GM21515 (cell line): Measurements from ENCODE around the gene KRT5.
"Not testable (repeated sequence)": the region's sequence is repeated elsewhere in the genome, so short reads cannot be mapped to it uniquely, and the experiment has no call there.

ENCODE experiments used
- ATAC-seq: cut with Tn5 transposase; IDR thresholded peaks from one replicate; pipeline ENCODE4 v1.9.1; 2021; ENCODE audit not compliant: unreplicated experiment

The KRT5 gene

DNA sequence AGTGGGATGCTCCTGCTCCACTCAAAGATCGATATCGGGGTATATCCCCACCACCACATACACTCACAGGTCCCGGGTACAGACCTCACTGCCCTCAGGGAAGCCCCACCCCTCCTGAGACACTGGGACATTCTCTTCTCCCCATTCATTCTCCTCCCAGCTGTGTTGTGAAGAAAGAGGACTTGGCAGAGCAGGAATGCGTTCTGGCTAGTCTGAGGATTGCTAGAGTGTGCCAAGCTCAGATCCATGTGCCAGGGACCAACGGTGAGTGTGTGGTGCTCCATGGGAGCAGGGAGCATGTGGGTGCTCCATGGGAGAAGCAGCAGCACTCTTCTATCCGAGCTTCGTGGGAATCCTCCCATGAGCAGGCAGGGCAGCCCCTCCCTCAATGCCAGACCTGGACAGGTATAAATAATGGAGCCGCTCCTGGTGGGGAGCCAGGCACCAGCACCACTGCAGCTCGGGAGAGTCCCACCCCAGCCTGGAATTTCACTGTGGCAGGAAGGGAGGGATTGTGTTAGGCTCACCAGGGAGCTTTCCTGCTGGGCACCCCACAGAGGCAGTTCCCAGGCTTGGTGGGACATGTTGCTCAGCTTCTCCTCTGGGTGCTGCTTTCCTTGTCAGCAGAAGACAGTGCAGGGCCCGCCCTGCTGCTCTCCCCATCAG lies 2.3 kb upstream of the KRT5 start:
- ATAC-seq: no peak

DNA sequence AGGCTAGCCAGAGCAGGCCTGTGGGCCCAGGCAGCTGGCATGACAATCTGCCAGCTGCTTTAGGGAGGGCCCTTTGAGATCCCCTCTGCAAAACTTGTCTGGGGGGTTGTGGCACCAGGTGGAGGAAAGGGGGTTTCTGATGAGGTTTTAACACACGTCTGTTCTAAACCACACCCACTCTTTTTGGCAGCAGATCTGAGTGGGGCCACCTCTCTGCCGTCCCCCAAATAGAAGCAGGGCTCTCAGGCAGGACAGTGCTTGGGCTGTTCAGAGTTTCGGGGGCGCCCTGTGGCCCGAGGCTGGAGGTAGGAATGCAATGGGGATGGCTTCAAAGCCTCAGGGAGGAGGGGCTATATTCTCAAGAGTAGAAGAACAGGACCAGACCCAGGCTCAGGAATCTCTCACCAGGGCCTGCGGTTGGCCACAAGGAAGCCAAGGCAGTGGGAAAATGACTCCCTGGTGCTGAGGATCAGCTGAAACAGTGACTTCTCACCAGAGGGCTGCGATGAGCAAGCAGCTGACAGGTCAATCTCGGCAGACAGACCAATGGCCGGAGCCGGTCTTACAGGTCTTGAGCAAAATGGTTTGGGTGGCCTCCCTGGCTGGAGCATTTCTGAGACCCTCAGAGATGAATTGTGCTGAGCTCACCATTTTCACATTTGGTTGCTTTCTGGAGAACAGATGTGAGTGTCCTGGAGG lies 1.5 kb upstream of the KRT5 start:
- no peak for ATAC-seq

GRCh38 chr12:52521175-52521567 lies 977 bp upstream of the KRT5 start:
- no peak for ATAC-seq

GRCh38 chr12:52519387-52519703 lies 849 bp downstream of the KRT5 start:
- ATAC-seq: no peak

- ATAC-seq: no peak
Observed at GRCh38 chr12:52518574-52519386, 1.4 kb downstream of the KRT5 start.

DNA sequence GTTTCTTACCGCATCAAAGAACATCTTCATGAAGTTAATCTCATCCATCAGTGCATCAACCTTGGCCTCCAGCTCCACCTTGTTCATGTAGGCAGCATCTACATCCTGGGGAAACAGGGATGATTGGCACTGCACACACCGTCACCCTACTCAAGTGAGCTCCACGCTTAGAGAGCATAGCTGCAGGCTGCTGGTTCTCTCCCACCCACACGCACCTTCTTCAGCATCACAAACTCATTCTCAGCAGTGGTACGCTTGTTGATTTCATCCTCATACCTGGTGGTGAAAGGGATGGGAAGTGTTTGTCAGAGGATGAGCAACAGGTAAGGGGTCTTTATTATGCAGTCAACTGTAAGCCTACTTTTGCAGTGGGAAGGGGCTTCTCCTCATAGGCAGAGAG lies 2.3 kb downstream of the KRT5 start:
- ATAC-seq: no peak

GRCh38 chr12:52517005-52517835 lies 3.0 kb downstream of the KRT5 start:
- ATAC-seq: no peak

DNA sequence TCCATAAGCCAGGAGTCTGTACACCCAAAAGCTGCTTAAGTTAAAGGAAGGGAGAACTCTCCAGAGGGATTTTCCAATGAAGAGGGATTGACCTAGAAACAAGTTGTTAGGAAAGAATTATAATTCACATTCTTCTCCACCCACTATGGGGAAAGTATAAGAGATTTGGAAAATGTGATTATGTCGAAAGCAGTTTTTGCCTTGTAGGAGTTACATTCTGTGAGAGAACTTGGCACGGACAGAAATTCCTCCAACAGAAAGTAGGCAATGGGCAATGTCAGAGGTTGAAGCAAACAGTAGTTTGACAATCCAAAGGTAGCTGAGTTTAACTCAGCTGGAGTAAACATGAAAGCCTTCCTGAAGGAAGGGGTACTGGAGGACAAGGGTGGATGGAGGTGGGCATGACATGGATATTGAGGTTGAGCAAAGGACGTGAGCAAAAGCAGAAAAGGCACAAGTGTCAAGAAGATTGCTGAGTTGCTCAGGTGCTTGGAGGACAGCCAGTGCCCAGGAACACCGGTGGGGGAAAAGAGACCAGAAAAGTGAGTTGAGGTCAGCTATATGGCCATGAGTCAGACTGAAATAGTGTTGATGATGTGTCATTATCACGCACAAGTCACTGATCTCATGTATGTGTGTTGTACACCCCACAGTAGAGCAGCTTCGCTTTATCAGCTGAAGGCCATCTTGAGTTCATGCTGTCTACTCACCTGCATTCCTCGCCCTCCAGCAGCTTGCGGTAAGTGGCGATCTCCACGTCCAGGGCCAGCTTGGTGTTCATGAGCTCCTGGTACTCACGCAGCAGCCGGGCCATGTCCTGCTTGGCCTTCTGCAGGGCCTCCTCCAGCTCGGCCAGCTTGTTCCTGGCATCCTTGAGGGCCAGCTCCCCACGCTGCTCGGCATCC lies 4.0 kb downstream of the KRT5 start:
- no peak for ATAC-seq

GRCh38 chr12:52515319-52515646 lies 4.9 kb downstream of the KRT5 start:
- ATAC-seq: no peak

DNA sequence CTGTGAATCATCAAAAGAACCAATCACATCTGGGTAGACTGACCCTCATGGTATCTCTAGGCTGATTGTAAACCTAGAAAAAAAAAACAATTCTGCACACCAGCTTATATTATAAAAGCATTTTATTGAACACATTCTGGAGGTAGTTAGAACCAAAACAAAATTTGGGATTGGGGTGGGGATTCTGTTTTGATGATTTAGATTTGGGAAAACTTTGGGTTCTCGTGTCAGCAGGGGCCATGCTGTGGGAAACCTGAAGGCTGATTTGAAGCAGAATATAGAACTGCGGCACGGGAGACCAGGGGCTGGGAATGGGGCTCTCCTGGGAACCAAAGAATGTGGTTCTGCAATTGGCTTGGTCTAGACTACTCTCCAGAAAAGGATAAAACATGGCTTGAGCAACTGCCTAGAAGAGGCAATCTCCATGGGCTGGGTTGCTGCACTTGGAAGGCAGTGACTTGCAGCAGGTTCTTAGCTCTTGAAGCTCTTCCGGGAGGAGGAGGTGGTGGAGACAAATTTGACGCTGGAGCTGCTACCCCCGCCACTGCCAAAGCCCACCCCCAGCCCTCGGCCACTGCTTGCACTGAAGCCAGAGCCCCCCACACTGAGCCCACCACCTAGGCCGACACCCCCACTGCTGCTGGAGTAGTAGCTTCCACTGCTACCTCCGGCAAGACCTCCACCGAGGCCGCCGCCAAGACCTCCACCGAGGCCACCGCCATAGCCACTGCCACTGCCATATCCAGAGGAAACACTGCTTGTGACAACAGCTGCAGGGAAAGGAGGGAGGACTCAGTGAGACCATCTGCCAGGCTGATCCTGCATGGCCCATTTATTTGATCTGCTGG lies 5.5 kb downstream of the KRT5 start:
- no peak for ATAC-seq

- ATAC-seq: no peak
Observed at GRCh38 chr12:52513736-52514135, 6.5 kb downstream of the KRT5 start.

DNA sequence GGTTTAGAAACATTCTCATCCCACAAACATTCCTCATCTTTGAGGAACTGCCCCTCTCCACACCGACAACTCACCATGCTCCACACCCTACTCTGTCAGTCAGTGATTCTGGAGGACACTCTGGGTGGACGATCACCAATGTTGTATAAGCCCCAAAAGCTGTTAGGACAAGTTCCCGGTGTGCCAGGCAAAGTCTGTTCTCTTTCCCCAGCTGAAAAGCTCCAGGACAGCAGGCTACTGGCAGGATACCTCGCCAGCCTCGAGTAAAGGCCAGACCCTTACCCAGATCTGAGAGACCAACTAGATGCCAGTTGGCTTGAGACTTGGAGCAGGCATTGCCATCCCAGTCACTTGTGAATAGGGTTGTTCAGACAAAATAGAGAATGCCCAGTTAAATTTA lies 12.0 kb downstream of the KRT5 start:
- ATAC-seq: no peak

DNA sequence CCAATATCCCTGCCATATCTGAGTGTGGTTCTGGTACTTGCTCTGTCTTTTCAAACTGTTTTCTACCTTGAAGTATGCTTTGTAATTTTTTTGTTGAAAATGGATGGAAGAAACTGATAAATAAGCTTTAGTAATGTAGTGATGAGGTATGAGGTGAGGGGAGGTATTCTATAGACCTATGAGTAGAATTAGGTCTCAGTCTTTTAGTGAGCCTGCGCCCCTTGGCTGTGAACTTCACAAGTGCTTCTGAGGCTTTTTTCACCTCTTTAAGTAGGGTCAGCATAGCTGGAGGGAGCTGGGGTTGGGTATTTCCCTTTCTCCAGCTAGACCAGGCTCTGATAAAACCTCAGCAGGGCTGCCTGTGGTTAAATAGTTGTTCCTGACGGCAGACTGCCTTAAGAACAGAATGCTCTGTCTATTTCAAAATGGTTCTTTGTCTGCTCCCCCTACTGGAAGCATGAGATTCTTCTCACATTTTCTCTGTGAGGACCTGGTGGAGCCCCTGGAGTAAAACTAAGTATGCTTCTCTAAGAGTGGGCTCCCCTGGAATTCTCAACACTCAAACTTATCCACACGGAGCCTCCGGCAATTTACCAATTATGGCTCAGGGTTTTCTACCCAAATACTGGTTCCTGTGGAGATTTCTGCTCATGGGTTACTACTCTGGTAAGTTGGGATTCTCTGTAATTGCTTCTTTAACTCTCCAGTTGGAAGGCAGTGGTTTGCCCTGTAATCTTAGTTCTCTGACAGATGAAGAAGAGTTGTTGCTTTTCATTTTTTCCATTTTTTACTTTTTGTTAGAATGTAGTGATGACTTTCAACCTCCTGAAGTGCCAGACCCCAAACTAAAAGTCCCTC lies 13.1 kb downstream of the KRT5 start:
- ATAC-seq: no peak

GRCh38 chr12:52502877-52503276 lies 17.3 kb downstream of the KRT5 start:
- no peak for ATAC-seq

GRCh38 chr12:52501490-52501889 lies 18.7 kb downstream of the KRT5 start:
- no peak for ATAC-seq

DNA sequence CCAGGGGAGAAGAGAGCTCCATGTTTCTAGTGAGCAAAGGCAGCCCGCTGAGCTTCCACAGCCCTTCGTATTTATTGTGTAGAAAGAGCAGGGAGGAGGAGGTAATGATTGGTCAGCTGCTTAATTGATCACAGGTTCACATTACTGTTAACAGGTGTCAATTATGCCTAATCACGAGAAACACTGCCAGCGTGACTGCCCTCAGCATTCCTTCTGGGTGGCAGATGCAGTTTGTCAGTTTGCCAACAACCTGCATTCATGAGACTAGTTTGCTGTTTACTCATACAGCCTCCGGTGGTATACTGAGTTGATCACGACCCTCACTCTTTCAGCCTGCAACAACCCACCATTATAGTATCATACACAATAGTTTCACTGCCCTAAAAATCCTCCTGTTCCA lies 19.6 kb downstream of the KRT5 start:
- ATAC-seq: not testable (repeated sequence)

GRCh38 chr12:52499806-52500560 lies 20.2 kb downstream of the KRT5 start:
- no peak for ATAC-seq

- ATAC-seq: no peak
Observed at GRCh38 chr12:52498946-52499345, 21.2 kb downstream of the KRT5 start.
